Islet precursor cell (in vitro differentiated cells): Measurements from ENCODE around the gene CLEC4M.
"Not testable (repeated sequence)": the region's sequence is repeated elsewhere in the genome, so short reads cannot be mapped to it uniquely, and the experiment has no call there.

Experiments used
- DNase-seq: peaks from one replicate; pipeline ENCODE4 v3.0.0-alpha.2; 2018

CLEC4M gene

GRCh38 chr19:7816040-7816439 is 53.0 kb downstream of the CLEC4M start:
- DNase-seq: not testable (repeated sequence)

- no peak for DNase-seq
Measured at GRCh38 chr19:7817801-7818200, 54.8 kb downstream of the CLEC4M start.

GRCh38 chr19:7818806-7819205 is 55.8 kb downstream of the CLEC4M start:
- no peak for DNase-seq
